Measurements from ENCODE around the gene SH3RF1. TPM values are rescaled to one million over a fixed set of nuclear protein-coding genes. Genes with fewer than 3 reads are reported as not detected.

The SH3RF1 gene
- total RNA-seq, 4 donors from 2014 or later: 10.6 to 17.9 (median 13.3) TPM

GRCh38 chr4:169115144-169115896 lies 155.4 kb downstream of the SH3RF1 start:
- peaks cover 0 to 2% (median 0%) of the 10 kb centered on the region in 4 donors for H3K4me1 ChIP-seq
- no peak overlapping the region for H3K27ac ChIP-seq
- H3K36me3 ChIP-seq: peaks cover 0 to 73% (median 0%) of the 10 kb centered on the region in 3 donors
- WGBS, 2 donors: 93 to 97% methylated on average over 6 of the region's 6 CpGs
- H3K27me3 ChIP-seq: no peaks in the 10 kb centered on the region
- DNase-seq (ENCODE audit: low spot score in 2 of 2): no peak
- H3K4me3 ChIP-seq: no peak overlapping the region
- H3K9me3 ChIP-seq: no peaks in the 10 kb centered on the region
- TF ChIP-seq CTCF (IDR thresholded peaks at IDR 0.05) (no peak), EP300 (IDR thresholded peaks at IDR 0.05) (no peak), POLR2A (IDR thresholded peaks at IDR 0.05) (no peak)

GRCh38 chr4:169114341-169114974 lies 156.3 kb downstream of the SH3RF1 start:
- 93 to 97% methylated on average over 3 of the region's 3 CpGs for WGBS, 2 donors

GRCh38 chr4:169110633-169111032 lies 160.1 kb downstream of the SH3RF1 start:
- 93 to 99% methylated on average over 4 of the region's 4 CpGs for WGBS, 2 donors
- Histone ChIP-seq H3K4me1 (no peaks in the 10 kb centered on the region), H3K4me3 (no peak overlapping the region), H3K36me3 (peaks cover 0 to 88% (median 0%) of the 10 kb centered on the region in 3 donors), H3K27me3 (no peaks in the 10 kb centered on the region), H3K9me3 (no peaks in the 10 kb centered on the region), H3K27ac (no peak overlapping the region)
- no peak for DNase-seq (ENCODE audit: low spot score in 2 of 2)
- no peak for TF ChIP-seq POLR2A (IDR thresholded peaks at IDR 0.05)
- TF ChIP-seq CTCF (IDR thresholded peaks at IDR 0.05): no peak
- TF ChIP-seq EP300 (IDR thresholded peaks at IDR 0.05): no peak

More at GRCh38 chr4:169114341-169114974, 156.3 kb downstream of the SH3RF1 start:
- DNase-seq (ENCODE audit: low spot score in 2 of 2): no peak
- peaks cover 0 to 2% (median 0%) of the 10 kb centered on the region in 4 donors for H3K4me1 ChIP-seq
- no peaks in the 10 kb centered on the region for H3K9me3 ChIP-seq
- H3K36me3 ChIP-seq: peaks cover 0 to 82% (median 0%) of the 10 kb centered on the region in 3 donors
- H3K27me3 ChIP-seq: no peaks in the 10 kb centered on the region
- H3K4me3 ChIP-seq: no peak overlapping the region
- H3K27ac ChIP-seq: no peak overlapping the region
- TF ChIP-seq EP300 (IDR thresholded peaks at IDR 0.05): no peak
- TF ChIP-seq POLR2A (IDR thresholded peaks at IDR 0.05): no peak
- no peak for TF ChIP-seq CTCF (IDR thresholded peaks at IDR 0.05)

GRCh38 chr4:169109035-169109675 lies 161.6 kb downstream of the SH3RF1 start:
- no peak for DNase-seq (ENCODE audit: low spot score in 2 of 2)
- H3K4me3 ChIP-seq: no peak overlapping the region
- peaks cover 0 to 5% (median 0%) of the 10 kb centered on the region in 4 donors for H3K4me1 ChIP-seq
- H3K9me3 ChIP-seq: no peaks in the 10 kb centered on the region
- H3K27ac ChIP-seq: no peak overlapping the region
- TF ChIP-seq POLR2A (IDR thresholded peaks at IDR 0.05) (no peak), EP300 (IDR thresholded peaks at IDR 0.05) (no peak), CTCF (IDR thresholded peaks at IDR 0.05) (no peak)
- no peaks in the 10 kb centered on the region for H3K27me3 ChIP-seq
- 89 to 91% methylated on average over 2 of the region's 2 CpGs for WGBS, 2 donors
- H3K36me3 ChIP-seq: peaks cover 0 to 86% (median 0%) of the 10 kb centered on the region in 3 donors
